AG09309 (cell line): ENCODE results near the gene CACNA2D2.

Source experiments
- DNase-seq: peaks from one replicate; pipeline ENCODE4 v3.0.0-alpha.2; 2010; ENCODE audit warnings: low read depth
- H3K4me3 ChIP-seq: 2 replicates; pipeline ENCODE4 v1.5.1; 2011; ENCODE audit warnings: mild to moderate bottlenecking, low read depth, low read length, moderate library complexity; ENCODE audit not compliant: control insufficient read depth
- TF ChIP-seq, protein P1 (sequence below): IDR thresholded peaks from 2 replicates; pipeline ENCODE4 v1.5.1; 2011; ENCODE audit warnings: mild to moderate bottlenecking, low read depth, low read length, inconsistent platforms; ENCODE audit not compliant: insufficient read depth, control insufficient read depth; ENCODE audit errors: missing control alignments

Gene CACNA2D2

DNA sequence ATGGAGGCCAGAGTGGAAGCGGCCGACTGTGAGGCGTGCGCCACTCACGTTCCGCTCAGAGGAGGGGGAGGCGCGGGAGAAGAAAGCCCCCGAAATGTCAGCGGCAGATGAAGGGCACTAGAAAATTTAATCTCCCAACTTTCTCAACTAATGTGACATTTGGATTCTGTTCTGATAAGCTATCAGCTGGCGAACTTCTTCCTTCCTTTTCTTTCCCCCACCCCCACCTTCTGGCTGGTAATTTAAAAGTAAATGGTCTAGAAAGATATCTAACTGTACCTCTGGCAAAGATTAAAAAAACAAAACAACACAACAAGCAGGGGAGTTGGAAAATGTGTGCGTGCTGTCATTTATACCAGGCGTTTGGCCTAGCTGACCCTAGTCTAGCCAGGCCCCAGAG lies 117.7 kb downstream of the CACNA2D2 start:
- TF ChIP-seq, protein P1, sequence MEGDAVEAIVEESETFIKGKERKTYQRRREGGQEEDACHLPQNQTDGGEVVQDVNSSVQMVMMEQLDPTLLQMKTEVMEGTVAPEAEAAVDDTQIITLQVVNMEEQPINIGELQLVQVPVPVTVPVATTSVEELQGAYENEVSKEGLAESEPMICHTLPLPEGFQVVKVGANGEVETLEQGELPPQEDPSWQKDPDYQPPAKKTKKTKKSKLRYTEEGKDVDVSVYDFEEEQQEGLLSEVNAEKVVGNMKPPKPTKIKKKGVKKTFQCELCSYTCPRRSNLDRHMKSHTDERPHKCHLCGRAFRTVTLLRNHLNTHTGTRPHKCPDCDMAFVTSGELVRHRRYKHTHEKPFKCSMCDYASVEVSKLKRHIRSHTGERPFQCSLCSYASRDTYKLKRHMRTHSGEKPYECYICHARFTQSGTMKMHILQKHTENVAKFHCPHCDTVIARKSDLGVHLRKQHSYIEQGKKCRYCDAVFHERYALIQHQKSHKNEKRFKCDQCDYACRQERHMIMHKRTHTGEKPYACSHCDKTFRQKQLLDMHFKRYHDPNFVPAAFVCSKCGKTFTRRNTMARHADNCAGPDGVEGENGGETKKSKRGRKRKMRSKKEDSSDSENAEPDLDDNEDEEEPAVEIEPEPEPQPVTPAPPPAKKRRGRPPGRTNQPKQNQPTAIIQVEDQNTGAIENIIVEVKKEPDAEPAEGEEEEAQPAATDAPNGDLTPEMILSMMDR, result no peak
- H3K4me3 ChIP-seq, result no peak overlapping the region
- DNase-seq, result no peak

DNA sequence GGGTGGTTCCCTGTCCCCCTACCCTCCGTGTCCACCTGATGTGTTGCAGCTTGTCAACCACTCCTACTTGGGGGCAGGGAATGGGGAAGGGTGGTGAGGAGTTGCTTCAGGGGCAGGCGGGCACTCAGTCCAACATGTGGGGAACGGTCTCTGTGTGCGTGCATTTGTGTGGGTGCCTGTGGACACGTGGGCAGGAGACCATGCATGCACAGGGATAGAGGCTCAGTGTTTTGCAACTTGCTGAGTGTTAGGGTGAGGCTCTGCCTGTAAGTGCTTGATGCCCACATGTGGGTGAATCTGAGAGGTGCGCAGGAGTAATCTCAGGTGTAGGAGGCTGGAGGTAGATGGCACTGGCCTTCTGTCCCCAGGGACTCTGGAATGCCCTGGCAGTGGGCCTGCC lies 119.7 kb downstream of the CACNA2D2 start:
- DNase-seq, result no peak
- H3K4me3 ChIP-seq, result no peak overlapping the region
- TF ChIP-seq, protein P1, result no peak

DNA sequence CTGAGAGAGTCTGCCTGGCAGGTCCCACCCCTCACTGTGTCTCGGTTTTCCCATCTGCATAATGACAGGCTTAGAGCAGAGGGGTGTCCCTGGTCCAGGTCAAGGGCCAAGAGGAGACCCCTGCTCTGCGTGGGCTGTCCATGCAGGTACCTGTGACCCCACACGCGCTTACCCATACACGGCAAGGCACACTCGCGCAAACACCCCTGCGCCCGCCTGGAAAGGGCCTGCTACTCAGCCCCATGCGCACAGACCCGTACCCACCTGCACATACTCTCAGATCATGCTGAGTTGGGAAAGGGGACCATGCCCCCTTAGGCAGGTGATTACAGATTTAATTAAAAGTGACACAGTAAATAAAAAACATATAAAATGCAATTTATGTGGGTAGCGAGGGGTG lies 120.7 kb downstream of the CACNA2D2 start:
- no peak for DNase-seq
- TF ChIP-seq, protein P1, result no peak
- H3K4me3 ChIP-seq, result no peak overlapping the region

DNA sequence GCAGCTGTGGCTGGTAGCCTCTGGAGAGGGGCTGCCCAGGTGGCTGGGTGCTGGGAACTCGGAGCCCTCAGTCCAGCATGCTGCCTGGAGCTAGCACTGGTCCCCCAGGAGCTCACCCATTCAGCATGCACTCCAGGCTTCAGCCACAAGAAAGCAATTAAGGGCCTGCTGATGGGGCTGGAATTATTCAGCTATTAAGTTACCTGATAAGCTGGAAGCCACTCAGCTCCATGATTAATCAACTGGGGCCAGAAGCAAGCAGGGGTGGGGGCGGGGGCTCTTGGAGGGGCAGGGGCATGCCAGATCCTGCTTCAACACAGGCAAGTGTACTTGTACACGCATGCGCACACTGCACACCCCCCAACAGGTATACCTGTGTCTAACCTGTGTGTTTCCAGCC lies 122.1 kb downstream of the CACNA2D2 start:
- no peak overlapping the region for H3K4me3 ChIP-seq
- DNase-seq, result no peak
- TF ChIP-seq, protein P1, result no peak

DNA sequence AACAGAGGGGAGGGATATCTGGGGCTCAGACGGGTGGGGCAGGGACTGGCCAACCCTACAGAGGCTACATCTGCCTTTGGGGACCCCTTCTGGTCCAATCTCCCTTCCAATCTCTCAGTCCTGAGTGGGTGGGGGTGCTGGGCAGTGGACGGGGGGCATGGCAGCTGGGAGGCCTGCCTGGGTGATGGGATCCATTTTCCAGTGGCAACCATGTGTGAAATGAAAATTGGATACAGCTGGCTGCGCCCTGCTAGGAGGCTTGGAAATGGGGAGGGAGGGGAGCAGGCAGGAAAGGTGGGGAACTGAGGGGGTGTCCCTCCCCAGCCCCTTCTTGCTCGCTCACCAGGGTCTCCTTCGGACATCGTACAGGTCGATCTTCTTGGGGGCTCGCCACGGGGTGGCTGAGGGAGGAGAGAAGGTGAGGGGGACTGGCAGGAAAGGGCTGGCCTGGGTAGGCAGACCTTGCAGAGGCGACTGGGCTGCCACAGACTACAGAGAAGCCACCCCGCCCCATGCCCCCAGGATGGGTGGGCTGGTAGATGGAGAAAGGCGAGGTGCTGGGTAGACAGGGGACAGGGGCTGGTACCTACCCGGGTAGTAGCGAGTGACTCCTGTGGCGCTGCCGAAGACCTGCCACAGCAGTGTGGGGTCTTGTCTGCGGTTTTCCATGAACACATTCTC lies 122.9 kb downstream of the CACNA2D2 start:
- no peak for DNase-seq
- TF ChIP-seq, protein P1, result no peak
- H3K4me3 ChIP-seq, result no peak overlapping the region

DNA sequence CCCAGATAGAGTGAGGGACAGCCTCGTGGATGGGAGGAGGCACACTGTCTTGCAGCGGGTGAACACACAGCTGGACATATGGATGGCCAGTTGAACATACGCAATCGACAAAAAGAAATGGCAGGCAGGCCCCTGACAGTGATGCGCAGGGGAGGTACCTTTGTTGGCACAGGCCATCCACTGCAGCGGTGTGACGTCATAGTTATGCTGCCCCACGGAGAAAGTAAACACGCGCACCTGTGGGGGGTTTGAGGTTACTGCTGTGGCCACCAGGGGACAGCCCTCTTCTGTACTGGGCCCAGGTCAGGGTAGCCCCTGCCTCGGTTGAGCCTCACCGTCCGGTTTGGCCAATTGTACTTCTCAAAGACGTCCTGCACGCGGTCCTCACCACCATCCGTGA lies 124.7 kb downstream of the CACNA2D2 start:
- no peak for DNase-seq
- no peak overlapping the region for H3K4me3 ChIP-seq
- TF ChIP-seq, protein P1, result no peak

DNA sequence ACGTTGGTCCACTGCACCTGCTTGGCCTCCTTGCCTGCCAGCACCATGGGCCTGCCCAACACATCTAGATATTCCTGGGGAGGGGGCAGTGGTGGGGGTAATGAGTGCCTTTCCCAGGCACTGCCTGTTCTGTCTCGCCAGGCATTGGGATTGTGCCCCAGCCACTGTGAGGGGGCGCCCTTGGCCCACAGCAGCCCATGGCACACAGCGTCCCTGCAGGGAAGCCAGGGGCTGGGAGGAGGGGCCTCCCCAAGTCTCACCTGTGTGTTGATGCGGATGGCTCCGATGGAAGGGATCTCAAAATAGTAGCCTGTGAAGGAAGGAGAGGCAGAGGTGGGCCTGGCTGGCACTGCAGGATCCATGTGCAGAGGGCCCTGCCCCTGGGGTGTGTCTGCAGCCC lies 125.4 kb downstream of the CACNA2D2 start:
- H3K4me3 ChIP-seq, result no peak overlapping the region
- TF ChIP-seq, protein P1, result no peak
- DNase-seq, result no peak
